GM18951 (cell line): Measurements from ENCODE around the gene TARDBP.
"Not testable (repeated sequence)": the region's sequence is repeated elsewhere in the genome, so short reads cannot be mapped to it uniquely, and the experiment has no call there.

Experiments
- POLR2A ChIP-seq: IDR thresholded peaks from 4 replicates; pipeline ENCODE4 v1.6.1; 2011; ENCODE audit warnings: mild to moderate bottlenecking; ENCODE audit not compliant: insufficient read length, insufficient read depth; ENCODE audit errors: extremely low read depth
- in situ Hi-C: fragments of 300-500 bp; cut with MboI; formaldehyde crosslinking; loops from one replicate; pipeline ENCODE4 v1.12.0; 2022; ENCODE audit warnings: low sequenced_read_pairs, mixed read lengths, inconsistent platforms; ENCODE audit not compliant: unreplicated experiment

The TARDBP gene

DNA sequence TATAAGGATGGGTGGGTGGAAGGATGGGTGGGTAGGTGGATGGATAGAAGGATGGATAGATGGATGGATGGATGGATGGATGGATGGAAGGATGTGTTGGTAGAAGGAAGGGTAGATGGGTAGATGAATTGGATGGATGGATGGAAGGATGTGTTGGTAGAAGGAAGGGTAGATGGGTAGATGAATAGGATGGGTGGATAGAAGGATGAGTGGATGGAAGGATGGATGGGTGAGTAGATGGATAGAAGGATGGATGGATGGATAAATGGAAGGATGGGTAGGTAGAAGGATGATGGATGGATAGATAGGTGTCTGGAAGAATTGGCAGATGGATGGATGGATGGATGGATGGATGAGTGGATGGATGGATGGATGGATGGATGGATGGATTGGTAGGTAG, 28.6 kb downstream of the TARDBP start:
- in situ Hi-C loops = no loop called here
- TF ChIP-seq POLR2A = no peak

DNA sequence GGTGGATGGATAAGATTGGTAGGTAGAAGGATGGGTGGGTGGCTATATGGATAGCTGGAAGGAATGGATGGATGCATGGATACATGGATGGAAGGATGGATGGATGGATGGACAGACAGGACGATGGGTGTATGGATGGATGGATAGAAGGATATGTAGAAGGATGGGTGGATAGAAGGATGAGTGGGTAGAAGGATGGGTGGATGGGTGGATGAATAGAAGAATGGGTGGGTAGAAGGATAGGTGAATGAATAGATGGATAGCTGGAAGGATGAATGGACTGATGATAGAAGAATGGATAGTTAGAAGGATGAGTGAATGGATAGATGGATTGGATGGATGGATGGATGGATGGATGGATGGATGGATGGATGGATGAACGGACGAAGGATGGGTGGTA, 29.6 kb downstream of the TARDBP start:
- no peak for TF ChIP-seq POLR2A
- in situ Hi-C loops = no loop called here

DNA sequence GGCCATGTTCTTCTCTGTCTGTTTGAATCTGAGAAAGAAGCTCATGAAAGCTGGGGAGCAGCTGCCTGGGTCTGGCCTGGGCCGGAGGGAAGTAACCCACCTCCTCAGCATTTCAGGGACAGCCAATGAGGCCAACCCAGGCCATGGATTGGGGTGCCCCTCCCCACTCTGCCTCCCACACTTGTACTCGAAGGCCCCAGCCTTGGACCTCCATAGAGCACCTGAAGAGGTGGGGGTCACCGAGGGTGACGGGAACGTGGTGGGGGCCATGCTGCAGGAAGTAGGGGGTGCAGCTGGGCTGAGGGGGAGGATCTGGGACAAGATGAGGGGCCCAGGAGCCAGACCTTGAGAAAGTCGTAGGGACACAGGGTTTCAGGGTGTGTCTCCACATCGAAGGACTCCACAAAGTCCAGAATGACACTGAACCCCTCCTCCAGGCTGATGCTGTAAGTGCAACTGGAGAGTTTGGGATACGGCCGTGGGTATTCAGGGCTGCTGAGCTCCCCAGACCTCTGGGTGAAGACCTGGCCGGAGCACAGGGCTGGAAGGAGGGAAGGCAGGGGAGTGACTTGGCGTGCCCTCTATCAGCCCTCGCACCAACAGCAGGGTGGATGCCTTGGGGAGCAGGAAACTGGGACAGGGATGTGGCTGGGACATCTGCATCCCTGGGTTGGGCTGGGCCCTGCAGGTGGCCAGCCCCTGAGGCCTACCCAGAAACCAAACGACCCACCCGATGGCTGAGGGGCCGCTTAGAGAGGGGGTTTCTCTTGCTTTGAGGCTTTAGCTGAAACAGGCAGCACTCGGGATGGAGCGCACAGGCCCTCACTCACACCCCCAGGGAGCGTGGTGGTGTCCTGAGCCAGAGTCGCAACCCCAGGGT, 30.8 kb downstream of the TARDBP start:
- in situ Hi-C loops = no loop called here
- TF ChIP-seq POLR2A = no peak

DNA sequence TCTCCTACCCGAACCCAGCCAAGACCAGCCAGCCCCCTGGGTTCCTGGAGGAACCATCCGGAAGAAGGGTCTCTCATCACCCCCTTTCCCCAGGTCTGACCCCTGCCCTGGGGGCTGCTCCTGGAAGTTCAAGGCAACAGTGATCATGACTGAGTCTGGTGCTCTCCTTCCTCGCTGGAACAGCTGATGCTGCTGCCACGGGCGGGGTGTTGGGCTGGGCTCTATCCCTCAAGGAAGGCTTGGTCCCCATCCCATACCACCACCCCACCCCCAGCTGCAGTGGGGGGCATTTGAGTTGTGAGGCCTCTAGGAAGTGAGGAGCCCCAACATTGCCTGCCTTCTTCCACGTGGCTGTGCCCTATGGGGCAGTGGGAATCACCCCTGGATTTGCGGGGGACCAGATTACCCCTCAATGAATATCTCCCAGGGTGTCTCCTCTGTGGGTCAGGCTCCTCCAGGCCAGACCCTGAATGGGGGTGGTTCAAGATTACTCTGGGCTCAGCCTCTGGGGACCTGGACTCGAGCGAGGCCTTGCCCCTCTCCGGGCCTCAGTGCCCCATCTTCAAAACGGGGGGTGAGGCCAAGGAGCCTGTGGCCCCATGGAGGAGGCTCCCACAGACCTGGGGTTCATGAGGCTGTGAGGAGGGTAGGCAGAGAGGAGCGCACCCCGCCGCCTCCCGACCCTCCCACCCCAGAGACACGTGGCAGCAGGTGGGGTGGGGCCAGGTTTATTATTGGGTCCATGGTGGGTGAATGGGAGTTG, 31.8 kb downstream of the TARDBP start:
- in situ Hi-C loops = no loop called here

DNA sequence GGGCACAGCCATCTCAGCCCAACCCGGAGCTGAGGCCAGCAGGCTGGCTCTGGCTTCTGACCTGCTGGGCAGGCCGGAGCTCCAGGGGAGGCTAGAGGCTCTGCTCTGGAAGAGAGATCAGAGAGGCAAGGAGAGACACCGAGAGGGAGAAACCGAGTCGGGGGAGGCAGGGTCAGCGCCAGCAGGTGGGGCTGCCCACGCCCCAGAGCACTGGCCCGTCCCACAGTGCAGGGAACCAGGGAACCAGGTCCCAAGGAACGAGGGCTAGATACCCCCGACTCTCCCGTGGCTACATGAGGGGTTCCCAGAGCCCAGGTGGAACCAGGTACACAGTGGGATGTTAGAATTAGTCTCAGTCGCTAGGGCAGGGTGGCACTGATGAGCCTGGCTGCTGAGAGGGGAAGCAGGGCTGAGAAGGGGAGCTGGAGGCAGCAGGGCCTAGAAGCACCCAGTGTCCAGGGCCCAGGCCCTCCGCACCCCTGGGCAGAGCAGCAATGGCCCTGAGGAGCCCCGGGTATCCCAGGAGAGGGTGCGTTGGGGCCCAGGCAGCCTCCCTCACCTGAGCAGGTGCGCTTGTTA, 32.5 kb downstream of the TARDBP start:
- in situ Hi-C loops = no loop called here
- TF ChIP-seq POLR2A = no peak

More for the DNA sequence above, 31.8 kb downstream of the TARDBP start:
- TF ChIP-seq POLR2A = no peak

DNA sequence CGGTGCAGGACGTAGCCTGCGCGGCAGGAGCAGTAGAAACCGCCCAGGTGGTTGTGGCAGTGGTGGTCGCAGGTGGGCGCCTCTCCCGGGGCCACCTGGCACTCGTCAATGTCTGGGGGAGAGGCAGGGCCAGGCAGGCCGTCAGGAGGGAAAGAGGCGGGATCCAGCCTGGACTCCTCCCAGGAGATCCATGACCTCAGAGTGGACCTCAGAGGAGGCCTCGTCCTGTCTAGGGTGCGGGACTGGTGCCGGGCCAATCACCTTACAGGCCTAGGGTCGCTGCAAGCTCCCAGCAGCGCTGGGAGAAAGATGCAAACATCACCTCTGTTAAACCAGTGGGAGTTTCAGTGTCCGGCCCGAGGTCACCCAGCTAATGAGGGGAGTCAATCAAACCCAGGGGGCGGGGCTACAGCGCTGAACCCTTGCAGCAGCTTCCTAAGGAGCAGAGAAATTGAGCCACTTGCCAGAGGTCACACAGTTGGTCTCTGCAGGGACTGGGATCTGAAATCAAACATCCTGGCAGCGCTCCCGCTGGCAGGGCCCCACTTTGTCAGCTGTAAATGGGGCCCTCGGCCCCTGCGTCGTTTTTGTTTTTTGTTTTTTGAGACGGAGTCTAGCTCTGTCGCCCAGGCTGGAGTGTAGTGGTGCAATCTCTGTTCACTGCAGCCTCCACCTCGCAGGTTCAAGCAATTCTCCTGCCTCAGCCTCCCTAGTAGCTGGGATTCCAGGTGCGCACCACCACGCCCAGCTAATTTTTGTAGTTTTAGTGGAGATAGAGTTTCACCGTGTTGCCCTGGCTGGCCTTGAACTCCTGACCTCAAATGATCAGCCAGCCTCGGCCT, 33.2 kb downstream of the TARDBP start:
- in situ Hi-C loops = no loop called here
- no peak for TF ChIP-seq POLR2A

DNA sequence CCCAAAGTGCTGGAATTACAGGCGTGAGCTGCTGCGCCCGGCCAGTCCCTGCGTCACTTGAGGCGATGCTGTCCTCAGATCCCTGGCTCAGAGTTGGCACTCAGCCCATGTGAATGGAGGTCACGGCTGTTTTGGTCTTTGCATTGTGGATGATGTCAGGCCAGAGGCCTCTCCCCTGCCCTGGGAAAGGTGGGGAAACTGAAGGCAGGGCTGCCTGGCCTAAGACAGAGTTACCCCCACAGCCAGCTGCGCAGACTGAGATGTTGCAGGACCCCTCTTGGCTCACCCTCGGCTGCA, 33.8 kb downstream of the TARDBP start:
- in situ Hi-C loops = no loop called here
- no peak for TF ChIP-seq POLR2A

DNA sequence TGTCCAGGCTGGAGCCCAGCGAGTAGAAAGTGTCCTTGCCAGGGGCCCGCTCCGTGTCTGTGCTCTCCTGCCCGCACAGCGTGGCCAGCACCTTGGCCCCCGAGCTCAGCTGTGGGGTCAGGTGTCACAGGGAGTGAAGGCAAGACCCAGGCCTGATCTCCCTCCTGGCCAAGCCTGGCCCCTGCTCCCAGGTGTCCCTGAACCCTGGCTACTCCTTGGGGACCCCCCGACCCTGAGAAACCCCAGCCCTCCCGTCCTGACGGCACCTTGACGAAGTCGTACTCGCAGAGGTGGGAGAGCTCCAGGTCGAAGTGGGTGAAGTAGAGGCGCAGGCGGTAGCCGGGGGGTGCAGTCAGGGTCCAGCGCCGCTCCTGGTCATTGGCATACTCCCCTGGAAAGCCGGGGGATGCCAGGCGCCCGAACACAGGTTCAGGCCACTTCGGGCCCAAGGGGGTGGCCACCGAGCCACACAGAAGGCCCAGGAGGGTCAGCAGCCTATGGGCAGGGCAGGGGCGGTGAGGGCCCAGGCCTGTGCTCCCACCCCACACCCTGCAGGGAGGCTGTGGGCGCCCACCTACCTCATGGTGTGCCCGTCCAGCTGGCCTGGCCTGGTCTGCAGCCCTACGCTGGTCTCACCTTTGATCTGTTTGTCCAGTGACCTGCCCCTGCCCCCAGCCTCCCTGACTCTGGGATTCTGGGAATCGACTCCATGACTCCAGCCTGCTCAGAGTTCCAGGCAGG, 34.3 kb downstream of the TARDBP start, which contains the start of gene MASP2:
Gene MASP2, minus strand, starts transcription at position 615 of the 741 bp plus-strand sequence. Its CDS starts 32 bp downstream, at position 583.
- in situ Hi-C loops = no loop called here

DNA sequence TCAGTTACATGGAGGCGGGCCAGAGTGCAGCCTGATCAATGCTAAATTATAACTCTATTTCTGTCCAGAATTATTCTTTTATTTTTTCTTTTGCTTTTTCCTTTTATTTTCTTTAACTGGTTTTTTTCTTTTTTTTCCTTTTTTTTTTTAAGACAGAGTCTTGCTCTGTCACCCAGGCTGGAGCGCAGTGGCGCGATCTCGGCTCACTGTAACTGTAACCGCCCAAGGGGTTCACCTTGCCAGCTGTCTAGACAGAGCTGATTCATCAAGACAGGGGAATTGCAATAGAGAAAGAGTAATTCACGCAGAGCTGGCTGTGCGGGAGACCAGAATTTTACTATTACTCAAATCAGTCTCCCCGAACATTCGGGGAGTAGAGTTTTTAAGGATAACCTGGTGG, 38.7 kb downstream of the TARDBP start:
- in situ Hi-C loops = not testable (repeated sequence)

More for the DNA sequence above, 34.3 kb downstream of the TARDBP start, which contains the start of gene MASP2:
- TF ChIP-seq POLR2A = no peak

DNA sequence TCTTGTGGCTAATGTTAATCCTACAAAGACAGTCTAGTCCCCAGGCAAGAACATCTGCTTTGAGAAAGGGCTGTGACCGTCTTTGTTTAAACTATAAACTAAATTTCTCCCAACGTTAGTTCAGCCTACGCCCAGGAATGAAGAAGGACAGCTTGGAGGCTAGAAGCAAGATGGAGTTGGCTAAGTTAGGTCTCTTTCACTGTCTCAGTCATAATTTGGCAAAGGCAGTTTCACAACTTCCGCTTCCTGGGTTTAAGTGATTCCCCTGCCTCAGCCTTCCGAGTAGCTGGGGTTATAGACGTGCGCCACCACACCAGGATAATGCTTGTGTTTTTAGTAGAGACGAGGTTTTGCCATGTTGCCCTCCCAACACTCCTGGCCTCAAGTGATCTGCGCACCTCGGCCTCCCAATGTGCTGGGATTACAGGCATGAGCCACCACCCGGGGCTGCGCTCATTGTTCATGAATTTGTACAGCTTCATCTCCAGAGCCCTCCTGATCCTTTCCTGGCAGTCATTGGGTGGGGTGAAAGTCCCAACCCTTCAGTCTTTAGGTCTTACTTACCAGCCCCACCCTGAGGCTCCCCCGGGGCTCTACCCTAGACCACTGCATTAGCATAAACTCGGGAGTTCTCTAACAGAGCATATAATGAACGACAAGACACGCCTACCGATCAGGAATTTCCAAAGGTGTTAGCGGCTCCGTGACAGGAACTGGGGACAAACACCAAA, 39.5 kb downstream of the TARDBP start:
- no peak for TF ChIP-seq POLR2A
- in situ Hi-C loops = no loop called here

DNA sequence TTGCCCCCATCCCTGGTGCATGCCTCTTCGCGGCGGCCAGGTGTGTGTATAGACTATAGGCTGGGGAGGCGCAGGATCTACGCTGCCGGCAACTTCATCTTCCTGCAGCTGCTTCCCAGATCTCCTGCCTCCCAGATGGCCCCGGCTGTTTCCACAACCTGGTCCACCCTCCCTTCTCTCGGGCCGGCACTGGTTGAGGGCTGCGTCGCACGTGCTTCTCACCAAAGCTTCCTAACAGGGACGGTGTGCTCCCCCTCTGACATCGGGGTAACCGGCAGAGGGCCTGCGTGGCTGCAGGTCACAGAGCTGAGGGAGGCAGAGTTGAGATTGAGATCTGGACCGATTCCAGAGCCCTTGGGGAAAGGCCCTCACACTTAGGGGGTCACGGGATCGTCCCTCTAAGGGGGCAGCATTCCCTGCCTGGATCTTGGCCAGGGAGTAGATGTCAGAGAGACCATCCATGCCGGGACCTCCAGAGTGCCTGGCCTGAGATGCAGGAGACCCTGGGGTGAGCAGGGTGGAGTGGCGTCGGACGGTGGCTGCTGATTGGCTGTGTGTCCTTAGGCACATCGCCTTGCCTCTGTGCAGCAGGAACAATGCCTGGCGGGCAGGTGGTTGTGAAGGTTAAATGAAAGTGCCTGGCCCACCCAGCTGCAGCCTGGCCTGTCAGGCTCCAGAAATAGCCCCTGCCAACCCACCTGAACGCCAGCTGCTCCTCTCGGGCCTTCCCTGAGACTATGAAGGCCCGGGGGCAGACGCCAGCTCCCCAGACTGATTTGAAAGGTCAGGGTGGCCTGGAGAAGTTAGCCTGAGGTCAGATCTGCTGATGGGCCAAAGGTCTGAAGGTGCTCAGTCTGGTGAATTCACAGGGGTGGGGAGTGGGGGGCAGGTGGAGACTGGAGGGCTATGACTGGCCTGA, 40.6 kb downstream of the TARDBP start:
- peak; percentile 14 for TF ChIP-seq POLR2A
- in situ Hi-C loops = no loop called here

DNA sequence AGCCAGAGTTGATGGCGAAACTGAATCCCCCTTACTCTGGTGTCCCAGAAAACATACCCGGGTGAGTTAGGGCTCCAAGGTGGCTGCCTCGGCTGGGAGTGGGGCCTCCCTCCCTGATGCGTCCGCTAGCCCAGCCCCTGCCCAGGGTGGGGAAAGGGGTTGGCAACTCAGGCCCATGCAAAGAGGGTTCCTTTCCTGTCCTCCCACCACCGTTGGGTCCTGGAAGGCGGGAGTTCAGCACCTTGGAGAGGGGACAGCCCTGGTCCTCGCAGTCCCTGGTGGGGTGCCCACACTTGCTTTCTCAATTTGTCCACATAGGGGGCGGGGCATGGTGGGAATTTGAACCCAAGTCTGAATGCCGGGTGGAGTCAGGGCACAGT, 41.3 kb downstream of the TARDBP start:
- no peak for TF ChIP-seq POLR2A
- in situ Hi-C loops = no loop called here
